Activated naive CD4-positive, alpha-beta T cell treated with anti-CD3 and anti-CD28 coated beads, Interleukin-2, amount 50 U/mL, for 72 hours (primary cell): ENCODE measurements around the gene TSLP. TPM values are rescaled to one million over a fixed set of nuclear protein-coding genes. Genes with fewer than 3 reads are reported as not detected.

Experiments used
- ATAC-seq, 2 donors: fragments of 150-1000 bp; cut with Tn5 transposase; 2 replicates each; pipeline ENCODE4 v1.10.0; 2021; ENCODE audit warnings: mild to moderate bottlenecking in 2 of 2, moderate library complexity in 2 of 2
- DNase-seq, 2 donors: peaks; one replicate each; pipeline ENCODE4 v3.0.0; 2021 to 2022; ENCODE audit warnings: low spot score in 2 of 2
- H3K27ac Mint-ChIP-seq, 2 donors: one replicate each; pipeline ENCODE4 v1.8.0; 2022; ENCODE audit warnings: mild to moderate bottlenecking in 2 of 2, mixed read lengths in 2 of 2
- H3K36me3 Mint-ChIP-seq, 2 donors: one replicate each; pipeline ENCODE4 v1.8.0; 2022; ENCODE audit warnings: mixed read lengths in 2 of 2
- H3K9me3 Mint-ChIP-seq, 2 donors: one replicate each; pipeline ENCODE4 v1.8.0; 2022; ENCODE audit warnings: mixed read lengths in 2 of 2
- total RNA-seq, 2 donors: library from RNA; stranded (reverse); gene quantifications; one replicate each; pipeline ENCODE4 v1.2.3, GENCODE V29; 2022

The TSLP gene
- under 1 TPM; 0.60 to 0.71 TPM for total RNA-seq

DNA sequence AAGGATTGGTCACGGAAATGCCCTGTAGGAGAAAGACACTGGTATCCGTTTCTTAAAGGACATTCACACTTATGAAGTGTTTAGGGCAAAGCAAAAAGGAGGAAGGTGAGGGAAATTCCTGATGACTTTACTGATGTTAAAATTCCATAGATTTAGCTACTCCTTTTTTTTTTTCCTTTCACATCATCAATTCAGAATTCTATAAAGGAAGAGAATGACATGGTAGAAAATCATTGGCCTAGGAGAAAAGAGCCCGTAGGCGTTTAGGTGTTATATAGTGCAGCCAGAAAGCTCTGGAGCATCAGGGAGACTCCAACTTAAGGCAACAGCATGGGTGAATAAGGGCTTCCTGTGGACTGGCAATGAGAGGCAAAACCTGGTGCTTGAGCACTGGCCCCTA is at the start of gene TSLP:
TSS of gene TSLP (plus strand) at position 301 of the 400 bp plus-strand sequence. CDS start 178 bp downstream, outside the sequence.
- H3K9me3 Mint-ChIP-seq = no peaks in the 10 kb centered on the region
- H3K27ac Mint-ChIP-seq = no peak within 1 kb of the TSS
- ATAC-seq = no peak
- H3K36me3 Mint-ChIP-seq = peaks cover 7% of the 10 kb centered on the region in 2 donors
- DNase-seq = no peak

DNA sequence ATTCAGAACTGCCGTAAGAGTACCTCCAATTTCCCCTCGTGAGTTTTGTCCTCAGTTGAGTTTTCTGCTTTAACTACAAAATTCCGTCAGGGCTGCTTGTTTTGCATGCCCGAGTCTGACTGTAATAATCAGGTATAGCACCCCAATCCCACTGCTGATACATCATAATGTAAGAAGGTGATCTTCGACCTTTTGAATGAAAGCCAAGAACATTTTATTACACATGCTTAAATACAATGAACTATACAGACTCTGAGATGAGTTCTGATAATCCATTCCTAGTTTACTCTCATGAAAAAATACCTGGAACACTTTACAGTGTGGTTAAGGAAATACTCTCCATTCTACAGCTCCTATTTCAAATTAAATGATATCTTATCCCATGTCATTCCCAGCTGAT is 49.2 kb upstream of the TSLP start:
- no peak for ATAC-seq
- no peaks in the 10 kb centered on the region for H3K9me3 Mint-ChIP-seq
- DNase-seq = no peak
- no peak overlapping the region for H3K27ac Mint-ChIP-seq
- no peaks in the 10 kb centered on the region for H3K36me3 Mint-ChIP-seq

DNA sequence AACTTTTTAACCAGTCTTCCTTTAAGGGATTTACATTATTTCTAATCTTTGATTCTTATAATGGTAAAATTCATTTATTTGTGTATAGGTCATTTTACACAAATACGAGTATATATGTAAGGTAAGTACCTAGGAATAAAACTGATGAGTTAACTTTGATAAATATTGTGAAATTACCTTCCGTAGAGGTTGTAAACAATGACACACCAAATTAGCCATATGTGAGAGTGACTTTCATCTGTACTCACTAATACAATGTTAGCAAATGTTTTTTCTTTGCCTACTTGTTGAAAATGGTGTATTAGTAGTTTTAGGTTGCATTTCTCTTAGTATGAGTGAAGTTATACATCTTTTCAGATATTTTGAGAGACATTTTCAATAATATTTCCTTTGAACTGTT is 42.6 kb upstream of the TSLP start:
- no peaks in the 10 kb centered on the region for H3K9me3 Mint-ChIP-seq
- H3K36me3 Mint-ChIP-seq = no peaks in the 10 kb centered on the region
- ATAC-seq = no peak
- no peak for DNase-seq
- no peak overlapping the region for H3K27ac Mint-ChIP-seq

DNA sequence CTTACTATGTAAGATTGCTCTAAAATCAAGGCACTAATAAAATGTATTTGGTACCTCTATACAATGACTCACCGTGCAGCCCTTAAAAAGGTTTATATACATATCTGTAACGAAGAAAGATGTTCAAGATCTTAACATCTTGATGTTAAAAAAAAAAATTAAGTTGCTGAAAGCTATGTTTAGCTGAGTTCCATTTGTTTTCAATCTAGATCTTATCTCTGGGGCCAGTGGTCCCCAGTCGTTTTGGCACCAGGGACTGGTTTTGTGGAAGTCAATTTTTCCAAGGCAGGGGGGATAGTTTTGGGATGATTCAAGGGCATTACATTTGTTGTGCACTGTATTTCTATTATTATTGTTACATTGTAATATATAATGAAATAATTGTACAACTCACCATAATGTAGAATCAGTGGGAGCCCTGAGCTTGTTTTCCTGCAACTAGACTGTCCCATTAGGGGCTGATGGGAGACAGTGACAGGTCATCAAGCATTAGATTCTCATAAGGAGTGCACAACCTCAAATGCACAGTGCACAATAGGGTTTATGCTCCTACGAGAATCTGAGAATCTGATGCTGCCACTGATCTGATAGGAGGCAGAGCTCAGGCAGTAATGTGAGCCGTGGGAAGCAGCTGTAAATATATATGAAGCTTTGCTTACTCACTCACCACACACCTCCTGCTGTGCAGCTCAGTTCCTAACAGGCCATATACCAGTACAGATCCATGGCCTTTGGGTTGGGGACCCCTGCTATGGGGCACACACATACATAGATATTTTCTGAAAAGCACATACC is 27.6 kb upstream of the TSLP start:
- Mint-ChIP-seq H3K9me3 (no peaks in the 10 kb centered on the region), H3K36me3 (no peaks in the 10 kb centered on the region), H3K27ac (no peak overlapping the region)
- no peak for ATAC-seq
- no peak for DNase-seq

DNA sequence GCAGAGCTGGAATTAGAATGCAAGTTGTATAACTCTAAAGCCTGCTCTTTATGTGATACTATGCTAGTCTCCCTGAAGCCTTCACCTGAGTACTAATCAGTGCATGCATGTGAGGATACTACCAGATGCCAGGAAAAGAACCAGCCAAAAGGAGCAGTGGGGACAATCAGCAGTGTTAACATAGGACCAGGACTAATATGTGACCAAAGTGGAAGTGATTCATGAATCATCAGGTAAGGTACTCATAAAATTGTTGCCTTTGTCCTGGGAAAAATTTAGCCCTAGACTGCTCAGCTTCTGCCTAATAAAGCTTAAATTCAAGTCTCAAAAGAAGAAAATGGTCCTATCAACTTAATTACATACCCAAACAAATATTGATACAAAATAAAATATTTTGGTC is 13.4 kb upstream of the TSLP start:
- Mint-ChIP-seq H3K9me3 (no peaks in the 10 kb centered on the region), H3K27ac (no peak overlapping the region), H3K36me3 (no peaks in the 10 kb centered on the region)
- ATAC-seq (no peak), DNase-seq (no peak)

DNA sequence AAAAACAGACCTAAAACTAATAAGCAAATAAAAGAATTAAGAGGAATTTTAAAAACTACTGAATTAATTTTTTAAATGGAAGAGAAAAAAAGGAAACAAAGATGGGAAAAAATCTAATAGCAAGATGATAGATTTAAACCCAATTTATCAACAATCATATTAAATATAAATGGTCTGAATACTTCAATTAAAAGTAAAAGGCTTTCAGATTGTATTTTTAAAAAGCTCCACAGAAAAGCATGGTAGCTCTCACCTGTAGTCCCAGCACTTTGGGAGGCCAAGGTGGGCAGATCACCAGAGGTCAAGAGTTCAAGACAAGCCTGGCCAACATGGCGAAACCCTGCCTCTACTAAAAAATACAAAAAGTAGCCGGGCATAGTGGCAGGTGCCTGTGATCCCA is 11.3 kb upstream of the TSLP start:
- DNase-seq (no peak), ATAC-seq (no peak)
- no peaks in the 10 kb centered on the region for H3K36me3 Mint-ChIP-seq
- H3K27ac Mint-ChIP-seq = no peak overlapping the region
- no peaks in the 10 kb centered on the region for H3K9me3 Mint-ChIP-seq

DNA sequence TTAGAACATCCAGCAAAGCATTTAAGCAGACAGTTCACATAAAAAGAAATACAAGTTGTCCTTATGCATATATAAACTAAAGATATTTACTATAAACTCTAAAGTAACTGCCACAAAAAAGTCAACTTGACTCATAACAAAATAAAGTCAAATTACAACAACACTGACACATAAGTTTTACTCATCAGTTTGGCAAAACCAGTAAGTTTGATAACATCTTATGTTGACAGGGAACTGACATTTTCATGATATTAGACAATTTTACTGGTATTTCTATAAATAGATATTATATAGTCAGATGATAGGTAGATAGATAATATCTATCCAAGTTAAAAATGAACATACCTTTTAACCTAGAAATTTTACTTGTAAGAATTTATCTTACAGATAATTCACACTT is 9.9 kb upstream of the TSLP start:
- DNase-seq (no peak), ATAC-seq (no peak)
- no peaks in the 10 kb centered on the region for H3K36me3 Mint-ChIP-seq
- no peaks in the 10 kb centered on the region for H3K9me3 Mint-ChIP-seq
- no peak overlapping the region for H3K27ac Mint-ChIP-seq

DNA sequence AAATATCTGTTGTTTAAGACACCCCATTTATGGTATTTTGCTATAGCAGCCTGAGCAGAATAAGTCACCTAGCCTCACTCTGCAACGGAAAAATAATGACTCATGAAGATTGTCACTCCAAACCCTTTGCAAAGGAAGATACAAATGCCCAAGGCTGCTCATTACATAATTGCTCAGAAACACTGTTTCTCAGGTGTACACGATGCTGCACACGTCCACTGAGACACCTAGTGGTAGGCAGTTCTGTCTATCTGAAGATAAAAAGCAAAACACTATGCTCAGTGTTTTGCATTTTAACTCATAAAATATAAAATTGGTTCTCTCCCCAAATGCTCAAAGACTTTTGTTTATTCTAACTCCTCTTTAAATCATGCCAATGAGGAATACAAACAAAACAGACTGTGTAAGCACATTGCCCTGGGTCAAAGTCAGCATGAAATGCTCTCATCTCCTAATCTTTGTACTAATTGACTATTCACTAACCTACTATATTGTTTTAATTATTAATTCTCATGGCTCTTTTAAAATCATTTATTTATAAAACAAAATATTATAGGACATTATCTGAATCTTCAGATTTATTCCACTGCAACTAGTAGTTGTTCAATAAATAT is 7.7 kb upstream of the TSLP start:
- Mint-ChIP-seq H3K27ac (no peak overlapping the region), H3K9me3 (no peaks in the 10 kb centered on the region), H3K36me3 (no peaks in the 10 kb centered on the region)
- ATAC-seq (peak in 1 of 2 donors; percentile 66), DNase-seq (no peak)

DNA sequence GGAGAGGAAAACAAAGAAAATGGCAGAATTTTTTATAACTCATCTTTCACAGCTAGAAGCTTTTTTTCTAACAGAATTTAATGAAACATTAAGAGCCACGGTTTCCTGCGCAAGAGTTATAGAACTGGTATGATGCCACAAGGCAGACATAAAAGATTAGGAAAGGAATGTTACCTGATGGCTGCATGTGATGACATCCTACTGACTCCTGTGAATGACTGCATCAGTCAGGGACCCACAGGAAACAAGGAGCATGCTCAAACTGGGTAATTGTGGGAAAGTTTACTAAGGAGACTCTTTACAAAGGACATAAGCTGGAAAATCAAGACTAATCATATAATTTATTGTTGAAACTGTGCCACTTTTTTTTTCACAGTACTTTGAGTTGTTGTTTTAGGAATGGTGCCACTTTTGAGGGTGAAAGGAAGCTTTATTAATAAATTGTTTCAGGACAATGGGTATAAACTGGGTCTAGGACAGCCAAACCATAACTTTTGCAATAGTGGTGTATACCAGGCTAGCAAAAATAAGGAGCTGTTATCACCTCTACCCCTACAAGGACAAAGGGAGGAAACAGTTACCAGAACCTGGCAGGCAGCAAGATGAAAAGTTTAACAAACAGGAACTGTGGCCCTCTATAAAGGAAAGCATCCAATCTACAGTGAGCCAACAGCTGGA is 5.1 kb upstream of the TSLP start:
- no peak for DNase-seq
- no peak for ATAC-seq
- Mint-ChIP-seq H3K27ac (no peak overlapping the region), H3K9me3 (no peaks in the 10 kb centered on the region), H3K36me3 (peaks cover 0 to 7% of the 10 kb centered on the region in 2 donors)

DNA sequence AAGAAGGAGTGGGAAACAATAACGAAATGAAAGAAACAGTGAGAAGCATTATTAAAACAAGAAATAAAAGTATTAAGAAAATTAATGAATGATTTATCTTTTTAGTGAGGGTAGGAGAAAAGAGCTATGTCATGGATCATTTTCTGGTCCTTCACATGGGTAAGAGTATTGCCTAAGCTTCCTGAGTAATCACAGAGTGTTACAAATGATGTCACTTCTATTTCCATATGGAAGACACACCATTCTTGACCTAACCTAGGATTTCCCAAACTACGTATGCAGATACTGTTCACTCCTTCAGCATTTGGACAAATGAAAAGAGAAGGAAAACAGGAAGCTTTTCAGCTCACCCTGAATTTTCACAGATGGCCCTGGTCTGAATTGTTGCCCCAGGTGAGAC is 3.3 kb upstream of the TSLP start:
- ATAC-seq = no peak
- no peaks in the 10 kb centered on the region for H3K9me3 Mint-ChIP-seq
- peaks cover 3 to 7% of the 10 kb centered on the region in 2 donors for H3K36me3 Mint-ChIP-seq
- no peak for DNase-seq
- H3K27ac Mint-ChIP-seq = no peak overlapping the region

DNA sequence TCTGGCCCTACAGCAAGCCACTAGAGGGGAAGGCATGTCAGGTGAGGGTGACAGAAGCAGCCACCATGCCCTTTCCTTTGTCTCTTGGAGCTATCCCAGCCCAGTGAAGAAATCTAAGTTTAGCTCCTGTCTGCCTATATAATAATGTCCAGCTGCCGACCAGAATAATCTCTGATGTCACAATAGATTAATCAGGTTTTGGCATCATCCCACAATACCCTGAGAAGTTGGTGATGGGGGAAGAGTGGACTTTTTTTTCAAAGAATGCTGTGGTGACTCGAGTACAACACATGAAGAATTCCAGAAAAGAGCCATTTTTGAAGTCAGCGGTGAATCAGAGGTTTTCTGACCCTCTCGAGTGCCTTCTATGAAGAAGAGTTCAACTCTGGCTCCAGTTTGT is 1.7 kb upstream of the TSLP start:
- H3K36me3 Mint-ChIP-seq = peaks cover 7% of the 10 kb centered on the region in 2 donors
- H3K27ac Mint-ChIP-seq = no peak overlapping the region
- ATAC-seq (no peak), DNase-seq (no peak)
- H3K9me3 Mint-ChIP-seq = no peaks in the 10 kb centered on the region

DNA sequence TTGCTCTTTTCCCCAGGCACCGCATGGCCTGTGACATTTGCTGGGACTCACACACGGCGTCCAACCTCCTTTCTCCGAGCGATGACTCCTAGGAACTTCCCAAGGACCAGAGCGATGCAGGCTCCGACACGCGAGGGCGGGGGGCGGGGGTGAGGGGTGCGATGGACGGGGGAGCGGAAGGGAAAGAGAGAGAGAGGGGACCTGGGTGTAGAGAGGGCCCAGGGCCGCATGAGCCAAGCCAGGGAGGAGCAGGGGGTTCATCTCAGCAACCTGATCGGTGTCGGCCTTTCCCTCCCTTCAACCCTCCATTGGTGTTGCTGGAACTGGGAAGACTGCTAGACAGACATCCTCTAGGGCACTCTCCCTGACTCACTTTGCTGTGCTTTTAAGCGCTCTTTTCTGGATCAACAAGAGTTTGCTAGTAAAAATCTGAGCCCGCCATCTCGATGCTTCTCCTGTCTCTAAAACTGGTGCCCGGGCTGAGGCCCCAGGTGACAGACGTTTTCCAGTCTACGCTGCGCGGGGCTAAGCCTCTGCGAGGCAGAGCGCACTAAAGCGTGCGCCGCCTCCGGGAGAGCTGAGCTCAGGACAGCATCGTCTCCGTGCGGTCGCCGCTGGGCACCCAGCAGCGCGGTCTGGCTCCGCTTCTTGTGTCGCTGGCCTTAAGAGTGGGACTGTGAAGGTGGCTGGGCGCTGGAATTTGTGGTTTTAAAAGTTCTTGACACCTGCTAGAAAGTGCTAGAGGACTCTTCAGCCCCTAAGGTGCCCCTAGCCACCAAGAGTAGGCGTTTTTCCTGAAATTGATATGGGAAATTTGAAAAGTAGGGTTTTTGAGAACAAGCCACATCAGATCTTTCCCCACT is 1.0 kb upstream of the TSLP start:
- H3K36me3 Mint-ChIP-seq = peaks cover 7% of the 10 kb centered on the region in 2 donors
- peak; percentile 50 to 63 for ATAC-seq
- no peaks in the 10 kb centered on the region for H3K9me3 Mint-ChIP-seq
- H3K27ac Mint-ChIP-seq = no peak overlapping the region
- DNase-seq = peak in 1 of 2 donors; percentile 43

DNA sequence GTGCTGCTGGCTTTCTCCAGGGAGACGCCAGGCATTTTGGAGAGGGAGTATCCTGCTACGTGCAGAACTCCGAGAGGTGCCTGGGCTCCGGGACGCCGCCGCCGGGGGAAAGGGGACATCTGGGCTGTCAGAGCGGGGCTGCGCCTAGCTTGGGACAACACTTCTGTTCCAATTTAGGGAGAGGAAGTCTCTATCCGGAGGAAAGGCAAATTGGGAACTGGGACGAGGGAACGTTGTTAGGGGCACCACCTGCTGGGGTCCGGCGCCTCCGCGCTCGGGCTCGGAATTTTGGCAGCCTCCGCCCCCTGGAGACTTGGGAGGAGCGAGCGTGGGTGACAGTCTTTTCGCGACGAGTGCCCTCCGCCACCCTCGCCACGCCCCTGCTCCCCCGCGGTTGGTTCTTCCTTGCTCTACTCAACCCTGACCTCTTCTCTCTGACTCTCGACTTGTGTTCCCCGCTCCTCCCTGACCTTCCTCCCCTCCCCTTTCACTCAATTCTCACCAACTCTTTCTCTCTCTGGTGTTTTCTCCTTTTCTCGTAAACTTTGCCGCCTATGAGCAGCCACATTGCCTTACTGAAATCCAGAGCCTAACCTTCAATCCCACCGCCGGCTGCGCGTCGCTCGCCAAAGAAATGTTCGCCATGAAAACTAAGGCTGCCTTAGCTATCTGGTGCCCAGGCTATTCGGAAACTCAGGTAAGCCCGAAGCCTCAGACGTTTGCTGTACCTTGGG is 1.6 kb downstream of the TSLP start:
- DNase-seq = peak; percentile 62 to 67
- peak overlapping the region; percentile 56 to 90 for H3K27ac Mint-ChIP-seq
- H3K36me3 Mint-ChIP-seq = peaks cover 7% of the 10 kb centered on the region in 2 donors
- peak; percentile 87 to 88 for ATAC-seq
- no peaks in the 10 kb centered on the region for H3K9me3 Mint-ChIP-seq

DNA sequence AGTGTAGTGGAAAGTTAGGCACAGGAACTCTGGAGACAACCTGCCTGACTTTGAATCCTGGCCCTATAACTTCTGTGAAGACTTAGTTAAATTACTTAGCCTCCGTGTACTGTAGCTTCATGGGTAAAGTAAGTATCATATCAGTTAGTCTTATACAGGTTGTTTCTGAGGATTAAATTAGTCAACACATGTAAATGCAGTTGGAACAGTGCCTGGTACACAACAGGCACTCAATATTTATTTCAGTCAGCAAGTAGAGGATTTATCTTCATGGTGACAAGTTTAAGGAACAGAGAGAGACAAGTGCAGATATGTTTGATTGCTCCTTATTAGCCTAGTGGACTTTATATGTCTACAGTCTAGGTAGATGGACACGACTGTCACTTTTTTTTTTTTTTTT is 2.7 kb downstream of the TSLP start:
- H3K27ac Mint-ChIP-seq = no peak overlapping the region
- no peak for ATAC-seq
- no peaks in the 10 kb centered on the region for H3K9me3 Mint-ChIP-seq
- H3K36me3 Mint-ChIP-seq = peaks cover 4 to 7% of the 10 kb centered on the region in 2 donors
- DNase-seq = no peak

DNA sequence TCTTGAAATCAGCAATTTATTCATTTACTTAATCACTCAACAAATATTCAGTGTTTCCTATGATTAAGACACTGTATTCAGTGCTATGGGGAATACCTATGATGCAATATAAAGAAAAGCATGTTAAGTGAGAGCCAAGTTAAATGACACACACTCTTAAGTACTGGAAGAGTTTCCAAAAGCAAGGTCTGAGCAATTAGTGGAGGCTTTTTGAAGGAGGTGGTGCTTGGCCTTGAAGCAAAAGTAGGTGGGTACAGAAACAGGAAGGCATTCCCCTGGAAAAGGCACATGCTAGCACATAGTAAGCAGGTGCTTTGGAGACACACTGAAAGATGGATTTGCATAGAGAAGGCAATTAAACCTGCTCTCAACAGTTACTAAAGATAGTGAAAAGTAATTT is 4.0 kb downstream of the TSLP start:
- no peak for DNase-seq
- no peaks in the 10 kb centered on the region for H3K9me3 Mint-ChIP-seq
- ATAC-seq = peak; percentile 40 to 61
- peaks cover 0 to 7% of the 10 kb centered on the region in 2 donors for H3K36me3 Mint-ChIP-seq
- H3K27ac Mint-ChIP-seq = no peak overlapping the region

DNA sequence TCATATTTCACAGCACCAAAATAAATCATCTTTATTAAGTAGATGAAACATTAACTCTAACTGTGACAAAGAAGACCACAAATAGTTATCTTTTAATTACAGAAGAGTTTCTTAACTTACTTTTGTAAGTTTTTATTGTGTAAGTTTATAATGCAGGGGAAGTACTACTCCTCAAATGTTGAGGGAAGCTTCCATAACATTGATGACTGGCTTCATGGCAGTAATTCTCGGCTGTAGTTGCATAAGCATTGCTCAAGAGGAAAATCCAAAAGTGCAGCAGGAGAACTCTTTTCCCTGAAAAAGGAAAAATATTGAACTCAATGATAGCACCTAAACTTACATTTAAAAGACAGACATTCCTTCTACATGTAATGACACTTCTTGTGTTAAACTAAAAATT is 4.6 kb downstream of the TSLP start:
- no peak overlapping the region for H3K27ac Mint-ChIP-seq
- ATAC-seq (no peak), DNase-seq (no peak)
- peaks cover 0 to 7% of the 10 kb centered on the region in 2 donors for H3K36me3 Mint-ChIP-seq
- no peaks in the 10 kb centered on the region for H3K9me3 Mint-ChIP-seq
